AG10803 (cell line): ENCODE data around the gene STAT3.
A peak's percentile ranks its signal among the peaks of the same experiment; 100 is the strongest.
"Not testable (repeated sequence)": the region's sequence is repeated elsewhere in the genome, so short reads cannot be mapped to it uniquely, and the experiment has no call there.

Experiments
- DNase-seq: peaks from one replicate; pipeline ENCODE4 v3.0.0; 2010; ENCODE audit warnings: low read depth
- H3K4me3 ChIP-seq: 2 replicates; pipeline ENCODE4 v1.5.1; 2011; ENCODE audit warnings: mild to moderate bottlenecking, low read length, control low read depth
- CTCF ChIP-seq: conservative IDR thresholded peaks from 2 replicates; pipeline ENCODE4 v1.5.1; 2011; ENCODE audit warnings: mild to moderate bottlenecking, low read length, control low read depth, inconsistent platforms

STAT3 gene

GRCh38 chr17:42423766-42424165 is 35.5 kb upstream of the STAT3 start:
- DNase-seq, result no peak
- peak overlapping the region; percentile 51 for H3K4me3 ChIP-seq
- no peak for TF ChIP-seq CTCF

- TF ChIP-seq CTCF, result no peak
- peak within 1 kb of the TSS; percentile 99 for H3K4me3 ChIP-seq
- peak; percentile 99 for DNase-seq
Measured at GRCh38 chr17:42422958-42423712, 34.9 kb upstream of the STAT3 start, which contains the start of gene CAVIN1. TSS of gene CAVIN1 (minus strand) at chr17:42423256. CDS start at chr17:42423097, 159 bp downstream.

- DNase-seq, result no peak
- TF ChIP-seq CTCF, result no peak
- peak overlapping the region; percentile 99 for H3K4me3 ChIP-seq
Measured at GRCh38 chr17:42422412-42422957, 34.2 kb upstream of the STAT3 start.

GRCh38 chr17:42421507-42422338 is 33.5 kb upstream of the STAT3 start:
- no peak for TF ChIP-seq CTCF
- DNase-seq, result peak; percentile 68
- peak overlapping the region; percentile 99 for H3K4me3 ChIP-seq

- no peak for TF ChIP-seq CTCF
- DNase-seq, result no peak
- peak overlapping the region; percentile 99 for H3K4me3 ChIP-seq
Measured at GRCh38 chr17:42421136-42421506, 32.9 kb upstream of the STAT3 start.

- not testable (repeated sequence) for H3K4me3 ChIP-seq, DNase-seq
Measured at GRCh38 chr17:42417981-42418380, 29.7 kb upstream of the STAT3 start.

GRCh38 chr17:42414704-42415409 is 26.6 kb upstream of the STAT3 start:
- H3K4me3 ChIP-seq, result no peak overlapping the region
- TF ChIP-seq CTCF, result no peak
- DNase-seq, result no peak
